GOT3 (cell line): Measurements from ENCODE around the gene MYLK4.

Experiments
- DNase-seq: peaks from one replicate; lab custom pipeline; 2025; ENCODE audit warnings: mixed read lengths; lab: John Stamatoyannopoulos, UW

MYLK4 gene

GRCh38 chr6:2695454-2696095 lies 55.1 kb downstream of the MYLK4 start:
- no peak for DNase-seq

GRCh38 chr6:2693231-2693630 lies 57.5 kb downstream of the MYLK4 start:
- no peak for DNase-seq

GRCh38 chr6:2688401-2689064 lies 62.2 kb downstream of the MYLK4 start:
- DNase-seq = no peak

GRCh38 chr6:2687456-2687855 lies 63.3 kb downstream of the MYLK4 start:
- no peak for DNase-seq

GRCh38 chr6:2686515-2686914 lies 64.2 kb downstream of the MYLK4 start:
- no peak for DNase-seq

GRCh38 chr6:2684766-2685754 lies 65.7 kb downstream of the MYLK4 start:
- DNase-seq = no peak

- no peak for DNase-seq
These were observed 66.5 kb downstream of the MYLK4 start for GRCh38 chr6:2684103-2684749.

- DNase-seq = no peak
These were observed 70.3 kb downstream of the MYLK4 start for GRCh38 chr6:2680264-2680922.

- DNase-seq = no peak
These were observed 73.6 kb downstream of the MYLK4 start for GRCh38 chr6:2677080-2677593.

GRCh38 chr6:2676048-2676447 lies 74.7 kb downstream of the MYLK4 start:
- no peak for DNase-seq

GRCh38 chr6:2674857-2675256 lies 75.9 kb downstream of the MYLK4 start:
- no peak for DNase-seq

GRCh38 chr6:2669067-2669700 lies 81.5 kb downstream of the MYLK4 start:
- no peak for DNase-seq

- no peak for DNase-seq
These were observed 83.1 kb downstream of the MYLK4 start for GRCh38 chr6:2667617-2668016.

- DNase-seq = no peak
These were observed 83.7 kb downstream of the MYLK4 start for GRCh38 chr6:2666906-2667575.

GRCh38 chr6:2665146-2666070 lies 85.3 kb downstream of the MYLK4 start:
- DNase-seq = no peak

GRCh38 chr6:2663123-2663522 lies 87.6 kb downstream of the MYLK4 start:
- no peak for DNase-seq

- no peak for DNase-seq
These were observed 89.1 kb downstream of the MYLK4 start for GRCh38 chr6:2661651-2662050.

GRCh38 chr6:2659882-2660281 lies 90.8 kb downstream of the MYLK4 start:
- DNase-seq = no peak

- DNase-seq = no peak
These were observed 91.3 kb downstream of the MYLK4 start for GRCh38 chr6:2659381-2659780.
